ENCODE data around the gene AAR2.

DNA sequence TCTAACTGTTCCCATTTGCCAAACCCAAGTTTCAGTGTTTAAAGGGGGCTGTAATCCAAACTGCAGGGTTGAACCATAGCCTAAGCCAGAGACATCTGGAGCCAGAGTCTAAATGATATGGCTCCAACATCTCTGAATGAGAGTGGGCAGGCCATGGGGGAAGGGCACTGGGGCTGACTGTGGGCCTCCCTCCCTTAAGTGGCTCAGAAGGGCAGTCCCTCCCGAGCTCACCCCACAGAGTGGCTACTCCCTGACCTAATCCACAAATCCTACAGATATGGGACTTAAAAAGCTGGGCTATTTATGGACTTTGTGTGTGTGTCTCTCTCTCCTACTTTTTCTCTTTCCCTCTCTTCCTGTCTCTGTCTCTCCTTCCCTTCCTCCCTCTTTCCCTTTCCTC, 35.8 kb upstream of the AAR2 start:
- TF ChIP-seq, protein P1, sequence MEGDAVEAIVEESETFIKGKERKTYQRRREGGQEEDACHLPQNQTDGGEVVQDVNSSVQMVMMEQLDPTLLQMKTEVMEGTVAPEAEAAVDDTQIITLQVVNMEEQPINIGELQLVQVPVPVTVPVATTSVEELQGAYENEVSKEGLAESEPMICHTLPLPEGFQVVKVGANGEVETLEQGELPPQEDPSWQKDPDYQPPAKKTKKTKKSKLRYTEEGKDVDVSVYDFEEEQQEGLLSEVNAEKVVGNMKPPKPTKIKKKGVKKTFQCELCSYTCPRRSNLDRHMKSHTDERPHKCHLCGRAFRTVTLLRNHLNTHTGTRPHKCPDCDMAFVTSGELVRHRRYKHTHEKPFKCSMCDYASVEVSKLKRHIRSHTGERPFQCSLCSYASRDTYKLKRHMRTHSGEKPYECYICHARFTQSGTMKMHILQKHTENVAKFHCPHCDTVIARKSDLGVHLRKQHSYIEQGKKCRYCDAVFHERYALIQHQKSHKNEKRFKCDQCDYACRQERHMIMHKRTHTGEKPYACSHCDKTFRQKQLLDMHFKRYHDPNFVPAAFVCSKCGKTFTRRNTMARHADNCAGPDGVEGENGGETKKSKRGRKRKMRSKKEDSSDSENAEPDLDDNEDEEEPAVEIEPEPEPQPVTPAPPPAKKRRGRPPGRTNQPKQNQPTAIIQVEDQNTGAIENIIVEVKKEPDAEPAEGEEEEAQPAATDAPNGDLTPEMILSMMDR (IDR thresholded peaks at IDR 0.05; ENCODE audit: low read depth, low read length, poor library complexity, severe bottlenecking) = no peak
- TF ChIP-seq EZH2phosphoT487 (IDR thresholded peaks at IDR 0.05; ENCODE audit: borderline replicate concordance, low read length) = no peak

All from DOHH2 (cell line).